Dermis microvascular lymphatic vessel endothelial cell (primary cell): ENCODE data around the gene CLDN10. TPM values are rescaled to one million over a fixed set of nuclear protein-coding genes. Genes with fewer than 3 reads are reported as not detected.
"Not testable (repeated sequence)": the region's sequence is repeated elsewhere in the genome, so short reads cannot be mapped to it uniquely, and the experiment has no call there.

Experiments
- DNase-seq, 2 donors: peaks; one replicate each; pipeline versions ENCODE4 v3.0.0 to v3.0.0-alpha.2; 2010; ENCODE audit warnings: low read depth in 2 of 2
- total RNA-seq: library from RNA; depleted of rRNA; stranded (reverse); fragments of >200 nt; gene quantifications from 2 replicates; pipeline ENCODE4 v1.2.1, GENCODE V29; 2014

Gene CLDN10, protein sequence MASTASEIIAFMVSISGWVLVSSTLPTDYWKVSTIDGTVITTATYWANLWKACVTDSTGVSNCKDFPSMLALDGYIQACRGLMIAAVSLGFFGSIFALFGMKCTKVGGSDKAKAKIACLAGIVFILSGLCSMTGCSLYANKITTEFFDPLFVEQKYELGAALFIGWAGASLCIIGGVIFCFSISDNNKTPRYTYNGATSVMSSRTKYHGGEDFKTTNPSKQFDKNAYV
- 0.13 and 1.4 TPM in 2 replicates for total RNA-seq

DNA sequence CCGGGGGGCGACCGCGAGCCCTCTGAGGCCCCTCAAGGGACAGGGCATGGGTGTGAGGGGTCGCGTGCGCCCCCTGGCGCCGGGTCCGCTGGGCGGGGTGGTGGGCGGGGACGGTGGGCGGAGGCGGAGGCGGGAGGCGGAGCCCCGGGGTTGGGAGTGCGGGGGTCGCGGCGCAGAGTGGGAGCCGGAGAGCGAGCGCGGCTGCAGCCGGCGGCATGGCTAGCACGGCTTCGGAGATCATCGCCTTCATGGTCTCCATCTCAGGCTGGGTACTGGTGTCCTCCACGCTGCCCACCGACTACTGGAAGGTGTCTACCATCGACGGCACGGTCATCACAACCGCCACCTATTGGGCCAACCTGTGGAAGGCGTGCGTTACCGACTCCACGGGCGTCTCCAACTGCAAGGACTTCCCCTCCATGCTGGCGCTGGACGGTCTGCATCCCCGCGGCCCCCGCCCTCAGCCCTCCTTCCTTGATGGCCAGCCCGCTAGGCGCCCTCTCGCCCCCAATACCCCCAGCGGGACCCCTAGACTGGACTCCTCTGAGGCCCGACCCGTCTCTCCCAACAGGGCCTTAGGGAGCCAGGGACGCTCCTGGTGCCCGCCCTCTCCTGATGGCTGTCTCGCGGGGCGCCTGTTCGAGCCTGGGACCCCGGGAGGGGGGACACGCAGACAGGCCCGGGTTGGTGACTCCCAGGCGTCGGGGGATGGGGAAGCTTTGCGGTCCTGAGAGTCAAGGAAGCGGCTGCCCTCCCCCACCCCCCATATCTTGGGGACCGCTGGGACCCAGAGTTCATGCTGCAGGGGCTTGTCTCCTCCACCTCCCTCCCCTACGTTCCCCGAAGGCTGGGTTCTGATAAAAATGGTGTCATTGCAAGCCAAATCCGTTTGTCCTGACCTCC is at the start of gene CLDN10:
CLDN10 (plus strand) TSS at position 182 of the 903 bp plus-strand sequence; CDS start at position 216, 34 bp downstream.
- DNase-seq, result peak in 1 of 2 donors; percentile 10

DNA sequence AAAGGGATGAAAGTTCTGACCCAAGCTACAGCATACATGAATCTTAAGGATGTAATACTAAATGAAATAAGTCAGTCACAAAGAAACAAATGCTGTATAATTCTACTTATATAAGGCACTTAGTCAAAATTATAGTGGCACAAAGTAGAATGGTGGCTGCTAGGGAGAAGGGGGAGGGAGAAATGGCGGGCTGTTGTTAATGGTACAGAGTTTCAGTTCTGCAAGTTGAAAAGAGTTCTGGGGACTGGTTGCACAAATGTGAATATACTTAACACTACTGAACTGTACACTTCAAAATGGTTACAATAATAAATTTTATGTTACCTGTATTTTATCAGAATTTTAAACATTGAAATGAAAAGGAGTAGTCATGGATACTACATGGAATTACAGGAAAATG is 48.9 kb upstream of the CLDN10 start:
- DNase-seq, result no peak

DNA sequence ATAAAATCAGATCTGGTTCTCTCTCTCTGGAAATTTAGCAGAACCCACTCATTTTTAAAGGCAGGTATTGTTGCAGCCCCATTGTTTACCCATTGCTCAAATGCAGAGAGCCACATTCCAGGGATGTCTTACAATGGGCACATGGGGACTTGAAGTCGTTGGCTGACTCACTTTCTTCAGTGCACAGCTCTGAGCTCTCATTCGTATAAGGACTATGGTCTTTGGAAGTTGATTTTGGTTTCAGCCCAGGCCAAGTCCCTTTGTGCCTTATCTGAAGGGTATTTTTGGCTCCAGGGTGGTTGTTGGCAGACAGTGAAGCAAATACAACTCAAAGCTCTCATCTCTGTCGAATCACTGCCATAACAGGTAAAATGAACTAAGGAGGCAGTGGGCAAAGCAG is 47.3 kb upstream of the CLDN10 start:
- DNase-seq, result no peak

DNA sequence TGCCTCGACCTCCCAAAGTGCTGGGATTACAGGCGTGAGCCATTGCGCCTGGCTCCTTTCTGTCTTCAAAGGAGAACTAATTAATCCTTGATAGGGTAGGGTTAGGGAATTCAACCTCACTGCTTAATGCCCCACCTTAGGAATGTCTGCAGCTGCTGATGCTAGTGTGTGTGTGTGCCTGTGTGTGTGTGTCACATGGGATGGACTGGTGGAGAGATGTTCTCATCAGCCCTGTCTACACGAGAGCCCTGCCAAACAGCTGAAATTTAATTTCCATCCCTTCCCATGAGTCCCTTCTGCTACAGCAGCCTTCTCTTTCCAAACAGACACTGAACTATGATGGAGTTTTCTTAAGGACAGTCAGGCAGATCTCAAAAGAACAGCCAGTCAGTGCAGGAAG is 46.5 kb upstream of the CLDN10 start:
- no peak for DNase-seq

DNA sequence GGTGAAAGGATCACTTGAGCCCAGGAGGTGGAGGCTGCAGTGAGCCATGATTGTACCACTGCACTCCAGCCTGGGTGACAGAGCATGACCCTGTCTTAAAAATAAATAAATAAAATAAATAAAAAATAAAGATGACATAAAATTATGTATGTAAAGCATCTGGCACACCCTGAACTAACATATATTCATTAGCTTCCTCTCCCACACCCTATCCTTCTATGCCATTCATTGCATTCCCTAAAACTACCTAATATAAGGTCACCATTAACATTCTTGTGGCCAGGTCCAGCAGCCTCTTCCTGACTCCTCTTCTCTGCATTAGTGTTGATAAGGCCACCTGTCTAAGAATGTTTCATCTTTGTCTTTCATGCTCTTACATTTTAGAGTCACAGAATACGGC is 44.5 kb upstream of the CLDN10 start:
- no peak for DNase-seq

DNA sequence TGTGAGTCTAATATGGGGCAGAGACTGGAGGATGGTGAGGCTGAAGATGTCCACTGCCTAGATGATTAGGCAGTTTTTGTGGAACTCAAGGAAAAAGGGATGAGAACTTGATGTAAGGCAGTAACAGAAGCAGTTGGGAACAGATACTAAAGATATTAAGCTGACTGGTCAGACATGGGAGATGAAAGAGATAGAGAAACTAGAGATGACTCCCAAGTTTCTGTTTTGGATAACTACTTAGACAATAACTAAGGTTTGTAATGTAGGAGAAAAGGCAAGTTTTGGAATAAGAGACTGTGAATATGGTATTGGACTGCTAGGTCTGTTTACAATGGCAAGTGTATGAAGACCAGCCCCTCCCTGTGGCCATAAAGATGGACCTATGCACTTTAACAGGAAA is 43.5 kb upstream of the CLDN10 start:
- DNase-seq, result no peak

DNA sequence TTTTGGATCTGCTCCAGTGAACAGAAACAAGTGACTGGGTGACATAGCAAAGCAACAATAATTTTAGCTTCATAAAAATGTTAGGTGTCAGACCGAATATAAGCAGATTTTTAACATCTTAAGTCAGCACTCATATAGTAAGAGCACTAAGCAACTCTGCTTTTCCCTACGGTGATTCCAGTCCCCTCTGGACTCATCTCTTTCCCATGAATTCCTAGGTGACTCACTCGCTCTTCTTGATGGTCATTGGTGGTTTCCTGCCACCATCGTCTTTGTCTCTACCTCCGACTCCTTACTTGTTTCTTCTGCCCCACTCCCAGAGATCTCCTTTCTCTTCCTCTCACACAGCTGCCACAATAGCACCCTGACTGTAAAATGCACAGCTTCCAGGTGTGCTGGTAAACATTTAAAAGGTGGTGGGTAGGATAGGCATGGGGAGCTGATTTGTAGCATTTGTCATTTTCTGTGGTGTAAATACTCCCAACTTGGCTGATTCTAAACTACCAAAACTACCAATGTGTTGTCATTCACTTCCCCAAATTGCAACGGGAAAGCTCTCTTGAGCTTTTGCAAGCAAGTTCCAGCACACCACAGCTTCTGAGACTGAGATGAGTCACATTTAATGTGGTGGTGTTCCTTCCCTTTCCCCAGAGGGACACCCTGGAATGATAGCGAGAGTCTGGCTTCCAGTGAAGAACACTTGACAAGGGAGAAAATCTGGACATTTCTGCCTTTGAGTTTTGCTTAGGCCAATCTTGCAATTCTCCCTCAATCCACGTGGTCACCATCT is 42.8 kb upstream of the CLDN10 start:
- peak in 1 of 2 donors; percentile 18 for DNase-seq

DNA sequence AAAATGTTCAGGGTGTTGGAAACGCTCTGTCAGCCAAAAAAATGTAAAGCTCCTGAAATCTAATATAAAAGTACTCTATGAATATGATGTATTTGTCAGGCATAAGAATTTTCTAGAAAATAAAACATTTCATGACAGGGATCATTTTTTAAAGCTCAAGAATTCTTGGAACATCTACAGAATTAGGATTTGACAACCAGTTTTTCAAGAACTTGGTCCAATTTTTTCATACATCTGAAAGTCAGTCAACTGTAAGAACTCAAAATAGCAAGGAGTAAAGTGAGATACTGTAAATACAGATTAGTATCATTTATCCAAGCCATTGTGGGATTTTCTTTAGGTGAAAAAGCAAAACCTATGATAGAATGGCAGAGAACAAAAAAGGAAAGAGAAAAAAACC is 41.6 kb upstream of the CLDN10 start:
- no peak for DNase-seq

DNA sequence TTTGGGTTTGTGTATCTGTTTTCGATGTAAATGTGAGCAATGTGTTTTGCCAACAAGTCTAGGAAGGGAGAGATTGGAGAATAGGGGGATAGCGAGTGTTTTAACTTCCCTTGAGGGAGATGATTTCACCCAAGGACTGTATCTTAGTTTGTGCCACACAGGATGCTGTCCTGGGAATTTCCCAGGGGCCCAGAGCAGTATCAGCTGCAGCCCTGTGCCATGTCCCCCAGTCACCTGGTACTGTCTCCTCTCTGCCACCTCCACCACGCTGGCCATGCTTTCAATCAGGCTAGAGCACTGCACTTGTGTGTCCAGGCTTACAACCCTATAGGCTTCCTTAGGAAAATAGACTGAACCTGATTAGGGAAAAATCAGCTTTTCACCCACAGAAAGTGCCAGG is 40.1 kb upstream of the CLDN10 start:
- DNase-seq, result no peak

DNA sequence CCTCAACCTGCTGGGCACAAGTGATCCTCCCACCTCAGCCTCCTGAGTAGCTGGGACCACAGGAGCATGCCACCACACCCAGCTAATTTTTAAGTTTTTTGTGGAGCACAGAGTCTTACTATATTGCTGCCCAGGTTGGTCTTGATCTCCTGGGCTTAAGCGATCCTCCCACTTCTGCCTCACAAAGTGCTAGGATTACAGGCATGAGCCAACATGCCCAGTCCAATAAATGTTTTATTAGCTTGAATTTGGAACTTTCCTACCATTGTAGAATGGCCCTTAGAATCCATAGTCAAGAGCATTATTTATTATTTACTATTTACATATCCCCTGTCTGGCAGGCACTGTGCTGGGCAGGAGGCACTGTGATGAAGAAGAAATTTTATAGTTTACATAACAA is 39.6 kb upstream of the CLDN10 start:
- DNase-seq, result no peak

DNA sequence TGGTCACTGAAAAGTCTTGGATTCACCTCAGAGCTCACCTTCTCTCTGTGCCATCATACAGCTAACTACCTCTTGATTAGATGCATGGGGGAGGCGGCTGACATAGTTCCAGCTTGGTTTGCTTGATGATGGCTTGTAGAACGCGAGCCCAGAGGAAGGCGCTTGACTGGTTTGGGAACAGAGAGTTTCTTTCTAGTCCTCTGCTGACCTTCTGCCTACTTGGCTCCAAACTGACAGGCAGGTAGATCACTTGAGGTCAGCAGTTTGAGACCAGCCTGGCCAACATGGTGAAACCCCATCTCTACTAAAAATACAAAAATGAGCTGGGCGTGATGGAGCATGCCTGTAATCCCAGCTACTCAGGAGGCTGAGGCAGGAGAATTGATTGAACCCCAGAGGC is 36.9 kb upstream of the CLDN10 start:
- not testable (repeated sequence) for DNase-seq

DNA sequence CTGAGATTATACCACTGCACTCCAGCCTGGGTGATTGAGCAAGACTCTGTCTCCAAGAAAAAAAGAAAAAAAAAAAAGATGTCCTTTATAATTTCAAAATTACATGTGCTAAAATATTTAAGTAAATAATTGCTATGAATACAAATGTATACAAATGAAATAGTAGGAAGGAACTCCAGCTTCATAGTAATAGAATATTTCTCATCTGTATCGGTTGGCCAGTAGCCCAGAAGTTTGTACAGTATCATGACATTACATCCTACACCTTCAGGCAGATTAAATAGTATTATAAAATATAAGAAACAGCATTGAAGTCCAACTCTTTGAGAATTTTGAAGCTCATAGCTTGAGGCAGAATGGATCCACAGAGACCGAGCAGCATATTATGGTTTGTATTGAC is 36.5 kb upstream of the CLDN10 start:
- DNase-seq, result no peak

DNA sequence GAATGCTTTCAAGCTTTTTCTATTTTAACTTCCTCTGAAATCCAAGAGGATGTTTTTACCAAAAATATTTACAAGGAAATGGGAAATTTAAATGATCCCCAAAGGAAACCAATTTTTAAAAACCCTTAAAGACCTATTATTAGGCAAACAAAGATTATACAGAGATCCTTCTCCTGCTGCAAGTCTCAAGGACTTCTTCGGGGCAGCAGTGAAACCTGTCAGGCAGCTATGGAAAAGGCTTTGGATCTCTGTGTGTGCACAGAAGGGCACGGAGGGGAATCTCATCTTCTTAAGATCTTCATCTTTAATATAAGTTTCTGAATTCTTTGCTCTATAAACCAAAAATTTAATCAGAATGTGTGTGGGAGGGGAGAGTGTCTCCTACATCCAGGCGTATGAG is 36.0 kb upstream of the CLDN10 start:
- DNase-seq, result no peak

DNA sequence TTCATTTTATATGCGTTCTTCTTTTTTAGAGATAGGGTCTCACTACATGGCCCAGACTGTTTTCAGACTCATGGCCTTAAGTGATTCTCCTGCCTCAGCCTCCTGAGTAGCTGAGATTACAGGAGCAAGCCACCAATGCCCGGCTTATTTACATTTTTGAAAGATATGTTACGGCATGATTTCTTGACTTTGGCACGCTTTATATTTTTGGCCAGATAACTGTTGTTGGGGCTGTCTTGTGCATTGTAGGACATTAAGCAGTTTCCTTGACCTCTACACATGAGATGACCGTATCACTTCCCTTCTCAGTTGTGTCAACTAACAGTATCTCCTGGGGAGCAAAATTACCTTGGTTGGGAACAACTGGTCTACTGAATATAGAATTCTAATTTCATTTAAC is 28.9 kb upstream of the CLDN10 start:
- no peak for DNase-seq

DNA sequence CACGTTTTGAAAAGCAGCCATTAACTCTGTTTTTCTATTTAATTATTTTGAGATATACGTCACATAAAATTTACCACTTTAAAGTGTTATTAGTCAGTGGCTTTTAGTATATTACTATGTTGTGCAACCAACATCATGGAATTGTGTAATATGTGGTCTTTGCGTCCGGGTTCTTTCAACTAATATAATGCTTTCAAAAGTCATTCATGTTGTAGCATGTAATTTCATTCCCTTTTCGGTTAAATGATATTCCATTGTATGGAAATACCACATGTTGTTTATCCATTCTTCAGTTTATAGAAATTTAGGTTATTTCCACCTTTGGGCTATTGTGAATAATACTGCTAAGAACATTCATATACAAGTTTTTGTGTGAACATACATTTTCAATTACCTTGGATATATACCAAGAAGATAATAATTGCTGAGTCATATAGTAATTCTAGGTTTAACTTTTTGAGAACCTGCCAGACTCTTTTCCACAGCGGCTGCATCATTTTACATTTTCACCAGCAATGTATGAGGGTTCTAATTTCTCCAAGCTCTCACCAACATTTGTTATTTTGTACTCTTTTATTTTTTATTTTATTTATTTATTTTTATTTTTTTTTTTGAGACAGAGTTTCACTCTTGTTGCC is 28.1 kb upstream of the CLDN10 start:
- DNase-seq, result no peak

DNA sequence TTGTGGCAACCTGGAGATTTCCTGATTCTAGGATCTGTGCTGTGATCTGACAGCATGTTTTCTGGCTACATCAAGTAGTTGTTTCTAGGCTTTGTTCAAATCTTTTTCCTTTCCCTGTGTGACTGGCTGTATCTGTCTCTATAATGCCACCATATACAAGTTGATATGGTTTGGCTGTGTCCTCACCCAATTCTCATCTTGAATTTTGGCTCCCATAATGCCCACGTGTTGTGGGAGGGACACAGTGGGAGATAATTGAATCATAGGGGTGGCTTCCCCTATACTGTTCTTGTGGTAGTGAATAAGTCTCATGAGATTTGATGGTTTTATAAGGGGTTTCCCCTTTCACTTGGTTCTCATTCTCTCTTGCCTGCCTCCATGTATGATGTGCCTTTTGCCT is 24.6 kb upstream of the CLDN10 start:
- no peak for DNase-seq

DNA sequence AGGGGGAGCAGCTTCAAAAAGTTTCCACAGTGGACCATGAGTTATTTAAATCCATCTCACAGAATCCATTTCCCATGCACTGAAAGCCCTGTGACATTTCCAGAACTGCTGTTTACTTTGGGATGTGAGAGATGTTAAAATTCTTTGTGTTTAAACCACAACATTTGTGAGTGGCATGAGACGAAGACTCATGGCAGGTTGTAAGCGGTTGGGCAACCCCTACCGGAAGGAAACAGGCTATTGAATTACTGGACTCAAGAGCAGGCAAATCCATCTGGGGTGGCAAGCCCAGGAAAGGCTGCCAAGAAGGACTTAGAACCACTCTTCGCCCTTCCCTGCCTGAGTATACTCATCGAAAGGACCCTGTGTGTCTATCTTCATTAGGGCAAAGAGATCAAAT is 22.3 kb upstream of the CLDN10 start:
- peak; percentile 22 to 88 for DNase-seq

DNA sequence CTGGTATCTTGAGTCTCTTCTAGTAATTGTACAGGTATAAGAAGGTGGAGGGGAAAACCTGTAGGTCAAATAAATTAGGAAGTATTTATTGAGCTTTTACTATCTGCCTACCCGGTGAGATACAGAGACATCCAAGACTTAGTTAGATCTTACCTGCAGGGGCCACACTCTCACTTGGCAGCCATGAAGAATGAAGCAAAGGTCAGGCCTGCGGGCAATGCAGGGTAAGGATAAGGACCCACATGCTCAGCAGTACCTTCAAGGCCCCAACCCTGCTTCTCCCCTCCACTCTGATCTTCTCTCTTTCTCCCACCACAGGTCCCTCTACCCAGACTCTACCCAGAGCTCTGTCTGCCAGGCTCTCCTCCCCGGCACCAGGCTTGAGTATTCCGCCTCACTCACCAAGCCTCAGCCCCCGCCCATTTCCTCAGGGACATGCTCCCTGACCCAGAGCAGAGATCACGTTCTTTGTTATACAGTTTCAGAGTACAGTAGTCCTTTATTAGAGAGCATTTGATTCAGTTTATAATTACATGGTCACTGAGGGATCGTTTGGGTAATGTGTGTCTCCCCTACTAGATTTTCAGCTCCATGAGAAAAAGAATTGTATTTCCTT is 18.9 kb upstream of the CLDN10 start:
- peak in 1 of 2 donors; percentile 54 for DNase-seq

DNA sequence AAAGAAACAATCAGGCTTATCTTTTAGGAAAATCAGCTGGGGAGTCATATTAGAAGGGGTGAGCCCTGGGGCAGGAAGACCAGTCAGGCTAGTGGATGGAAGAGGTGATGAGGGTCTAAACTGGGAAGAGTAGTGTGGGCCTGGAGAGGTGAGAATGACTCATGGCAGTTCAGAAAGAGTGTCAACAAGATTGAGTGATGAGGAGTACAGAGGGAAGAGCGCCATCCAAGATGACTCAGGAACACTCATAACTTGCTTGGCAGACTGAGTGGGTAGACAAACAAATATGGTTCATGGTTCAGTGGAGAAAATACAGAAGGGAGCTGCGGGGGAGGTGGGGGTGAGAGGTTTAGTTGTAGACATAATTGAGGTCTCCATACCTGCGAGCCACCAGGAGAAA is 17.3 kb upstream of the CLDN10 start:
- peak in 1 of 2 donors; percentile 94 for DNase-seq

DNA sequence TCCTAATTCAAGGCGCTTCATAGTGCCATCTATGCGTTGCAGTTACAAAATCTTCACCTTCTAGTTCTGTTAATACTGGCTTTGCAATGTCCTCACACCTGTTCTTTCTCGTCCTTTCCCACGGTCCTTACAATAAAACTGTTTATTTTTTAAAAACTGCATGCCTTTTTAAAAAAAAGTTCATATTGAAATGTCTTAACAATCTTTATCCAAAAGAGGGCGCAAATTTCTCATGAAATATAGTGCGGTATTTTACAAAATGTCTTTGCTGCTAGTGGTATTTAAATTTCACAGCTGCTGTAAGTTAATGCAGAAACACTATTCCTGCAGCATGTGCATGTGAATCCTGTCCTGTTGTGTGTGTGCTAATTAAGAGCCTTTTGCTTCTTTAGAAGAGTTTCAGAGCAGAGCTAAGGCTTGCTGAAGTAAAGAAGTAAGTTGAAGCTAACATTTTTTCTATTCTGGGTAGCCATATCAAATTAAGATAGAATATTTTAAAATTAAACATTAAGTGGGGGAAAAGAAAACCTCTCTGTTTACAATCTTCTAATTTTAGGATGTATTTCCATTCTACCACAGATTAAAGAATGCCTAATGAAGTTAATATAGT is 15.8 kb upstream of the CLDN10 start:
- peak; percentile 14 to 48 for DNase-seq

DNA sequence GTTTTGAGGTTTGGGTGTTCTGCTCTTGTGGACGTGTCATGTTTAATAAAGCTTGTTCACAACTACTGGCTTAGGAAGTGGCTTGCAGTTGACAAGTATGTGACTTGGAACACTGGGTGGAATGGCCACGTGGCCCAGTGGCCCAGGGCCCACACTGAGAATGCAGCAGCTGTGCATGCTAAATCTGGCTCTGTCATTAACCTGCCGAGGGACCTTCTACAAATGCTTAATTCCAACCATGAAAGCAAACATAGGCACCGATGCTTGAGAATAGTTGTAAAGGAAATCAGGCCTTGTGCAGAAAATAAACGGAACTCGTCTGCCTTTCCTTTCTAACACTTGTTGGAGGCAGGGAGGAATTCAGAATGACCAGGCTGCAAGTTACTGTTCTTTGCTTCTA is 11.6 kb upstream of the CLDN10 start:
- DNase-seq, result peak in 1 of 2 donors; percentile 38
